ENCODE measurements around the gene SEC61B.
"Not testable (repeated sequence)": the region's sequence is repeated elsewhere in the genome, so short reads cannot be mapped to it uniquely, and the experiment has no call there.

DNA sequence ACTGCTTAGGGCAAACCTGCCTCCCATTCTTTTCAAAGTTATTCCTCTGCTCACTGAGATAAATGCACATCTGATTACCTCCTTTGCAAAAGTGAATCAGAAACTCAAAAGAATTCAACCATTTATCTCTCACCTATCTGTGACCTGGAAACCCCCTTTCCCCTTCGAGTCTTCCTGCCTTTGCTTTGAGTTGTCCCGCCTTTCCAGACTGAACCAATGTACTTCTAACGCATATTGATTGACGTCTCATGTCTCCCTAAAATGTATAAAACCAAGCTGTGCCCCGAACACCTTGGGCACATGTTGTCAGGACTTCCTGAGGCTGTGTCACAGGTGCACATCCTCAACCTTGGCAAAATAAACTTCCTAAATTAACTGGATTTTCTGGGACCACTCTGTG is 25.6 kb upstream of the SEC61B start:
- TF ChIP-seq, protein P1, sequence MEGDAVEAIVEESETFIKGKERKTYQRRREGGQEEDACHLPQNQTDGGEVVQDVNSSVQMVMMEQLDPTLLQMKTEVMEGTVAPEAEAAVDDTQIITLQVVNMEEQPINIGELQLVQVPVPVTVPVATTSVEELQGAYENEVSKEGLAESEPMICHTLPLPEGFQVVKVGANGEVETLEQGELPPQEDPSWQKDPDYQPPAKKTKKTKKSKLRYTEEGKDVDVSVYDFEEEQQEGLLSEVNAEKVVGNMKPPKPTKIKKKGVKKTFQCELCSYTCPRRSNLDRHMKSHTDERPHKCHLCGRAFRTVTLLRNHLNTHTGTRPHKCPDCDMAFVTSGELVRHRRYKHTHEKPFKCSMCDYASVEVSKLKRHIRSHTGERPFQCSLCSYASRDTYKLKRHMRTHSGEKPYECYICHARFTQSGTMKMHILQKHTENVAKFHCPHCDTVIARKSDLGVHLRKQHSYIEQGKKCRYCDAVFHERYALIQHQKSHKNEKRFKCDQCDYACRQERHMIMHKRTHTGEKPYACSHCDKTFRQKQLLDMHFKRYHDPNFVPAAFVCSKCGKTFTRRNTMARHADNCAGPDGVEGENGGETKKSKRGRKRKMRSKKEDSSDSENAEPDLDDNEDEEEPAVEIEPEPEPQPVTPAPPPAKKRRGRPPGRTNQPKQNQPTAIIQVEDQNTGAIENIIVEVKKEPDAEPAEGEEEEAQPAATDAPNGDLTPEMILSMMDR (IDR thresholded peaks at IDR 0.05) = not testable (repeated sequence)
- TF ChIP-seq POLR2A, EP300 (IDR thresholded peaks at IDR 0.05): not testable (repeated sequence)

Measured in upper lobe of left lung (tissue), 4 donors.